Neuronal stem cell (in vitro differentiated cells): ENCODE measurements around the gene TUBGCP3.
"Not testable (repeated sequence)": the region's sequence is repeated elsewhere in the genome, so short reads cannot be mapped to it uniquely, and the experiment has no call there.

ENCODE experiments used
- DNase-seq: peaks from one replicate; pipeline ENCODE4 v3.0.0-alpha.2; 2013; ENCODE audit warnings: low spot score
- H2AFZ ChIP-seq: one replicate; pipeline ENCODE4 v1.6.1; 2013; ENCODE audit warnings: mild to moderate bottlenecking, low read length, inconsistent platforms
- H2AK5ac ChIP-seq: 2 replicates; pipeline ENCODE4 v1.6.1; 2013; ENCODE audit warnings: low read depth, mild to moderate bottlenecking, inconsistent platforms, low read length, moderate library complexity, mixed read lengths
- H2BK120ac ChIP-seq: 2 replicates; pipeline ENCODE4 v1.6.1; 2013; ENCODE audit warnings: low read depth, mild to moderate bottlenecking, inconsistent platforms, low read length, moderate library complexity, mixed read lengths
- H2BK12ac ChIP-seq: one replicate; pipeline ENCODE4 v1.6.1; 2013; ENCODE audit warnings: low read length, inconsistent platforms
- H2BK15ac ChIP-seq: 2 replicates; pipeline ENCODE4 v1.6.1; 2013; ENCODE audit warnings: mild to moderate bottlenecking, low read length, inconsistent platforms, mixed read lengths
- H2BK5ac ChIP-seq: one replicate; pipeline ENCODE4 v1.6.1; 2013; ENCODE audit warnings: inconsistent platforms, mild to moderate bottlenecking, low read length, moderate library complexity
- H3K14ac ChIP-seq: one replicate; pipeline ENCODE4 v1.6.1; 2013; ENCODE audit warnings: low read length, inconsistent platforms
- H3K18ac ChIP-seq: 2 replicates; pipeline ENCODE4 v1.6.1; 2013; ENCODE audit warnings: low read length, inconsistent platforms
- H3K23ac ChIP-seq: 2 replicates; pipeline ENCODE4 v1.6.1; 2013; ENCODE audit warnings: low read depth, mild to moderate bottlenecking, mixed read lengths, low read length, inconsistent platforms; ENCODE audit not compliant: poor library complexity
- H3K27ac ChIP-seq: replicated peaks from 3 replicates; pipeline ENCODE4 v1.5.1; 2013; ENCODE audit warnings: low read length, inconsistent platforms
- H3K27me3 ChIP-seq, 3 experiments: 2 replicates each; pipeline ENCODE4 v1.6.1; 2013; ENCODE audit warnings: low read length in 3 of 3, mild to moderate bottlenecking in 2 of 3, inconsistent platforms in 1 of 3, low read depth in 1 of 3, mixed read lengths in 1 of 3, moderate library complexity in 1 of 3; ENCODE audit not compliant: control insufficient read depth in 3 of 3, insufficient read depth in 3 of 3
- H3K36me3 ChIP-seq, 2 donors: replicated peaks in 1 of 2; 2 replicates each; pipeline ENCODE4 v1.6.1; 2013; ENCODE audit warnings: low read length in 2 of 2; ENCODE audit not compliant: control insufficient read depth in 2 of 2, insufficient read depth in 2 of 2
- H3K4ac ChIP-seq: 2 replicates; pipeline ENCODE4 v1.6.1; 2013; ENCODE audit warnings: inconsistent platforms, mild to moderate bottlenecking, low read length, moderate library complexity
- H3K4me1 ChIP-seq, 2 donors: 1 replicate in 1 of 2; 2 replicates in 1 of 2; pipeline ENCODE4 v1.6.1; 2013; ENCODE audit warnings: low read length in 2 of 2, low read depth in 1 of 2; ENCODE audit not compliant: control insufficient read depth in 2 of 2, insufficient read depth in 1 of 2
- H3K4me2 ChIP-seq: one replicate; pipeline ENCODE4 v1.6.1; 2013; ENCODE audit warnings: mild to moderate bottlenecking, low read length, inconsistent platforms; ENCODE audit not compliant: insufficient read depth, poor library complexity, severe bottlenecking
- H3K4me3 ChIP-seq, 2 donors: 2 replicates each; pipeline ENCODE4 v1.5.1; 2013; ENCODE audit warnings: low read length in 2 of 2, mild to moderate bottlenecking in 2 of 2, inconsistent platforms in 1 of 2, moderate library complexity in 1 of 2
- H3K79me1 ChIP-seq: one replicate; pipeline ENCODE4 v1.6.1; 2013; ENCODE audit warnings: low read depth, mild to moderate bottlenecking, inconsistent platforms, low read length, moderate library complexity
- H3K9ac ChIP-seq: one replicate; pipeline ENCODE4 v1.6.1; 2013; ENCODE audit warnings: mild to moderate bottlenecking, low read depth, low read length, inconsistent platforms; ENCODE audit not compliant: poor library complexity
- H3K9me3 ChIP-seq, 2 donors: replicated peaks in 1 of 2; 2 replicates each; pipeline versions ENCODE3 to v1.6.1; 2013; ENCODE audit warnings: low read length in 2 of 2, mild to moderate bottlenecking in 2 of 2, inconsistent platforms in 1 of 2, low read depth in 1 of 2, mixed read lengths in 1 of 2, moderate library complexity in 1 of 2; ENCODE audit not compliant: control insufficient read depth in 2 of 2, insufficient read depth in 1 of 2
- H4K8ac ChIP-seq: one replicate; pipeline ENCODE4 v1.6.1; 2013; ENCODE audit warnings: low read depth, mild to moderate bottlenecking, inconsistent platforms, low read length, moderate library complexity
- H4K91ac ChIP-seq: one replicate; pipeline ENCODE4 v1.6.1; 2013; ENCODE audit warnings: low read length, low read depth, mild to moderate bottlenecking, inconsistent platforms; ENCODE audit not compliant: poor library complexity
- WGBS, 2 donors: extraction: QIAGEN DNeasy Blood & Tissue Kit; methylation state at CpG; one replicate each; pipeline ENCODE4 v1.1.7; 2013; ENCODE audit warnings: missing lambda C conversion rate in 2 of 2, mixed read lengths in 1 of 2; ENCODE audit not compliant: insufficient read length in 2 of 2, insufficient replicate concordance in 1 of 2; ENCODE audit errors: extremely low coverage in 2 of 2; 5-methylcytosine and 5-hydroxymethylcytosine counted together

Gene TUBGCP3

GRCh38 chr13:112627613-112628012, 39.7 kb upstream of the TUBGCP3 start:
- WGBS, 2 donors, result no CpG with 5 or more reads among the region's 1 CpG
- H2AK5ac ChIP-seq, H3K36me3 ChIP-seq, H3K4me1 ChIP-seq, H3K14ac ChIP-seq, H3K23ac ChIP-seq, H2BK15ac ChIP-seq, H3K4me3 ChIP-seq, H3K4me2 ChIP-seq, H2BK120ac ChIP-seq, H3K4ac ChIP-seq, DNase-seq, H2BK12ac ChIP-seq, H3K18ac ChIP-seq, H4K8ac ChIP-seq, H3K79me1 ChIP-seq, H3K9ac ChIP-seq, H3K9me3 ChIP-seq, H3K27ac ChIP-seq, H4K91ac ChIP-seq, H2AFZ ChIP-seq: not testable (repeated sequence)
- Histone ChIP-seq H3K27me3 (peaks cover 0 to 33% (median 0%) of the 10 kb centered on the region in 3 experiments), H2BK5ac (peak overlapping the region; percentile 63)

GRCh38 chr13:112627161-112627560, 39.2 kb upstream of the TUBGCP3 start:
- H4K91ac ChIP-seq, result no peak overlapping the region
- no peak overlapping the region for H3K4me3 ChIP-seq
- H3K4me2 ChIP-seq, result no peak overlapping the region
- DNase-seq, result no peak
- H2AK5ac ChIP-seq, result peak overlapping the region; percentile 43
- H2BK5ac ChIP-seq, result peak overlapping the region; percentile 63
- peaks cover 0 to 37% (median 0%) of the 10 kb centered on the region in 3 experiments for H3K27me3 ChIP-seq
- H3K79me1 ChIP-seq, result no peaks in the 10 kb centered on the region
- H3K27ac ChIP-seq, result no peak overlapping the region
- H2BK120ac ChIP-seq, result no peak overlapping the region
- H3K36me3 ChIP-seq, result no peaks in the 10 kb centered on the region
- no peaks in the 10 kb centered on the region for H3K9me3 ChIP-seq
- peak overlapping the region; percentile 66 for H3K14ac ChIP-seq
- H3K9ac ChIP-seq, result no peak overlapping the region
- H2BK12ac ChIP-seq, result peak overlapping the region; percentile 89
- H4K8ac ChIP-seq, result no peak overlapping the region
- no peak overlapping the region for H3K4ac ChIP-seq
- peak overlapping the region; percentile 46 for H3K18ac ChIP-seq
- H2BK15ac ChIP-seq, result no peak overlapping the region
- H3K4me1 ChIP-seq, result no peaks in the 10 kb centered on the region
- H3K23ac ChIP-seq, result peak overlapping the region; percentile 28
- WGBS, 2 donors, result no CpG with 5 or more reads among the region's 11 CpGs
- no peak overlapping the region for H2AFZ ChIP-seq

GRCh38 chr13:112626761-112627160, 38.8 kb upstream of the TUBGCP3 start:
- H2AK5ac ChIP-seq, result peak overlapping the region; percentile 43
- DNase-seq, result no peak
- H2BK15ac ChIP-seq, result no peak overlapping the region
- peak overlapping the region; percentile 63 for H2BK5ac ChIP-seq
- H4K8ac ChIP-seq, result no peak overlapping the region
- WGBS, 2 donors, result no CpG with 5 or more reads among the region's 10 CpGs
- no peak overlapping the region for H2BK120ac ChIP-seq
- H3K4me1 ChIP-seq, result no peaks in the 10 kb centered on the region
- peak overlapping the region; percentile 66 for H3K14ac ChIP-seq
- peaks cover 0 to 40% (median 0%) of the 10 kb centered on the region in 3 experiments for H3K27me3 ChIP-seq
- H3K4me2 ChIP-seq, result no peak overlapping the region
- no peak overlapping the region for H3K4ac ChIP-seq
- peak overlapping the region; percentile 28 for H3K23ac ChIP-seq
- no peak overlapping the region for H3K18ac ChIP-seq
- no peaks in the 10 kb centered on the region for H3K79me1 ChIP-seq
- H4K91ac ChIP-seq, result no peak overlapping the region
- no peak overlapping the region for H2AFZ ChIP-seq
- H2BK12ac ChIP-seq, result peak overlapping the region; percentile 89
- H3K9ac ChIP-seq, result no peak overlapping the region
- H3K4me3 ChIP-seq, result no peak overlapping the region
- no peaks in the 10 kb centered on the region for H3K36me3 ChIP-seq
- H3K9me3 ChIP-seq, result no peaks in the 10 kb centered on the region
- H3K27ac ChIP-seq, result no peak overlapping the region

- Histone ChIP-seq H3K4me1 (no peaks in the 10 kb centered on the region), H3K14ac (no peak overlapping the region), H3K27ac (no peak overlapping the region), H3K9me3 (no peaks in the 10 kb centered on the region), H3K23ac (no peak overlapping the region), H4K91ac (no peak overlapping the region), H3K4me3 (no peak overlapping the region), H2AK5ac (peak overlapping the region; percentile 81), H4K8ac (no peak overlapping the region), H3K18ac (peak overlapping the region; percentile 51), H2BK5ac (peak overlapping the region; percentile 91), H3K27me3 (peaks cover 0 to 40% (median 0%) of the 10 kb centered on the region in 3 experiments), H3K4me2 (no peak overlapping the region), H2BK120ac (no peak overlapping the region), H3K9ac (no peak overlapping the region), H2BK12ac (no peak overlapping the region), H2AFZ (no peak overlapping the region), H3K79me1 (no peaks in the 10 kb centered on the region), H3K4ac (peak overlapping the region; percentile 70), H3K36me3 (no peaks in the 10 kb centered on the region), H2BK15ac (peak overlapping the region; percentile 21)
- no CpG with 5 or more reads among the region's 8 CpGs for WGBS, 2 donors
- no peak for DNase-seq
Observed at GRCh38 chr13:112626124-112626523, 38.2 kb upstream of the TUBGCP3 start.
